ENCODE results near the gene PIEZO2. TPM values are rescaled to one million over a fixed set of nuclear protein-coding genes. Genes with fewer than 3 reads are reported as not detected.
A peak's percentile ranks its signal among the peaks of the same experiment; 100 is the strongest.
"Not testable (repeated sequence)": the region's sequence is repeated elsewhere in the genome, so short reads cannot be mapped to it uniquely, and the experiment has no call there.

PIEZO2 gene
- total and polyA plus RNA-seq, 12 donors, result 0.07 to 1.4 (median 0.25) TPM; not detected in 1

DNA sequence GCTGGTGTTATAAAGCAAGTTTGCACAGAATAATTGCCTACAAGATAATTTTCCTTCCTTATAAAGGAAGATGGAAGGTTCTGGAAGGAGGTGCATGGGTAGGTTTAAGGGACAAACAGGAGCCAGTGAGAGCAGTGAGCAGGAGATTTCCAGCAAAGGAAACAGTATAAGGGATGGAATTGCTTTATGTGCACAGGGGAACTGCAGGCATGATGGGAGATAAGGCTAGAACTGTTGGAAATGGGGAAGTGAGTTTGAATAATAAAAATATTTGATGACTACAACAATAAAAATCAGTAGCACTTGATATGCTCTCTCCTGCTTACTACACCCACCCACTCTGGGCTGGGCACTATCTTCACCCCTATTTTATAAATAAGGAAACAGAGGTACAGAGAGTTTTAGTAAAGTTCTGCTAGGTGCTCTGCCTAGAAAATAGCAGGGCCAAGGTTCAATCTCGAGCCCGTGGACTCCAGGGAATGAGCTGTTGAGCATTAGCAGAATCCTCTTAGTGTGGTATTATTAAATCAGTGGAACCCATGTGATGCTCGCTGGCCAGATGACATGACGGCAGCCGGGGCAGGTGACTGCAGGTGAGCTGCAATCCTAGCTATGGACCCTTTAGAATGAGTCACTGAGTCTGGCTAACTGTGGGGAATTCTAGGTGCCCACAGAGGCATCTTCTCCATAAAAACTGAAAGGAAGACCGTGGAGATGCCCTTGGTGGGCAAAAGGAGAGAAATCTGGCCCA is 302.5 kb downstream of the PIEZO2 start:
- intact Hi-C loops (cut with DNase I), result loop anchor here in 2 of 10 donors (5.0 to 10.0 kb wide), 2 partner anchors 705 to 708 kb away; no protein-coding TSS in a partner anchor
- no peak overlapping the region for H3K27ac ChIP-seq
- no peaks in the 10 kb centered on the region for H3K9me3 ChIP-seq
- H3K4me3 ChIP-seq, result no peak overlapping the region
- ATAC-seq, result no peak
- TF ChIP-seq, protein P1, sequence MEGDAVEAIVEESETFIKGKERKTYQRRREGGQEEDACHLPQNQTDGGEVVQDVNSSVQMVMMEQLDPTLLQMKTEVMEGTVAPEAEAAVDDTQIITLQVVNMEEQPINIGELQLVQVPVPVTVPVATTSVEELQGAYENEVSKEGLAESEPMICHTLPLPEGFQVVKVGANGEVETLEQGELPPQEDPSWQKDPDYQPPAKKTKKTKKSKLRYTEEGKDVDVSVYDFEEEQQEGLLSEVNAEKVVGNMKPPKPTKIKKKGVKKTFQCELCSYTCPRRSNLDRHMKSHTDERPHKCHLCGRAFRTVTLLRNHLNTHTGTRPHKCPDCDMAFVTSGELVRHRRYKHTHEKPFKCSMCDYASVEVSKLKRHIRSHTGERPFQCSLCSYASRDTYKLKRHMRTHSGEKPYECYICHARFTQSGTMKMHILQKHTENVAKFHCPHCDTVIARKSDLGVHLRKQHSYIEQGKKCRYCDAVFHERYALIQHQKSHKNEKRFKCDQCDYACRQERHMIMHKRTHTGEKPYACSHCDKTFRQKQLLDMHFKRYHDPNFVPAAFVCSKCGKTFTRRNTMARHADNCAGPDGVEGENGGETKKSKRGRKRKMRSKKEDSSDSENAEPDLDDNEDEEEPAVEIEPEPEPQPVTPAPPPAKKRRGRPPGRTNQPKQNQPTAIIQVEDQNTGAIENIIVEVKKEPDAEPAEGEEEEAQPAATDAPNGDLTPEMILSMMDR (IDR thresholded peaks at IDR 0.05), result no peak
- 94 to 96% methylated on average over 6 of the region's 6 CpGs for WGBS, 2 donors
- peaks cover 0 to 7% (median 0%) of the 10 kb centered on the region in 9 donors for H3K4me1 ChIP-seq
- H3K36me3 ChIP-seq, result no peaks in the 10 kb centered on the region
- H3K27me3 ChIP-seq, result peaks cover 0 to 12% (median 0%) of the 10 kb centered on the region in 7 donors
- DNase-seq, result no peak

DNA sequence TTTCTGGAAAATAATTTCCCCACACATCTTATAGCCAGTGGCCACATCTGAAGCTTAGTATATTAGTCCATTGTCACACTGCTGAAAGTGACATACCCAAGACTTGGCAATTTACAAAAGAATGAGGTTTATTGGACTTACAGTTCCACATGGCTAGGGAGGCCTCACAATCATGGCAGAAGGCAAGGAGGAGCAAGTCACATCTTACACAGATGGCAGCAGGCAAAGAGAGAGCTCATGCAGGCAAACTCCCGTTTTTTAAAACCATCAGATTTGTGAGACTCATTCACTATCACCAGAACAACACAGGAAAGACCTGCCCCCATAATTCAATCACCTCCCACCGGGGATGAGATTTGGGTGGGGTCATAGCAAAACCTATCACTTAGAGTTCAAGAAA is 303.3 kb downstream of the PIEZO2 start:
- not testable (repeated sequence) for H3K36me3 ChIP-seq, H3K4me1 ChIP-seq, H3K4me3 ChIP-seq, DNase-seq, H3K27ac ChIP-seq, ATAC-seq, H3K9me3 ChIP-seq
- WGBS, 2 donors, result 85 to 97% methylated on average over 2 of the region's 2 CpGs
- intact Hi-C loops (cut with DNase I), result loop anchor here in 2 of 10 donors (5.0 to 10.0 kb wide), 2 partner anchors 706 to 709 kb away; no protein-coding TSS in a partner anchor
- H3K27me3 ChIP-seq, result peaks cover 0 to 12% (median 0%) of the 10 kb centered on the region in 7 donors

DNA sequence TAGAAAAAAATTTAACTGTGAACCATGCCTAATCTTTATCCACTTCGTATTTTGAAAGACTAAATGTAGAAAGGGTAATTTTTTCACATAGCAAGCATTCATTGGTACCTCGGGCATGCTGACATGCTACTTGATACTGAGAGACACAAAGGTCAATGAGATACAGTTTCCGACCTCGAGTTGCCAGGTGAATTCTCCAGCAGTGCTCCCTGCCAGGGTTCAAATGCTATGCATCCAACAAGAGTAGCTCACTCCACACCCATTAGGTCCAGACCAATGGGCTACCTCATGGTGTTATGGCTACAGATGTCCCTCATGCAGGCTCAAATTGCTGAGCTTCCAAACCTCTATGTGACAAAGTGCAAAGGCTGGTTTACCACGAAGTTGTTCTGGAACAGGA is 305.8 kb downstream of the PIEZO2 start:
- Histone ChIP-seq H3K9me3 (no peaks in the 10 kb centered on the region), H3K4me1 (peaks cover 0 to 7% (median 0%) of the 10 kb centered on the region in 9 donors), H3K27ac (no peak overlapping the region), H3K27me3 (peaks cover 0 to 3% (median 0%) of the 10 kb centered on the region in 7 donors), H3K4me3 (no peak overlapping the region), H3K36me3 (no peaks in the 10 kb centered on the region)
- TF ChIP-seq, protein P1 (IDR thresholded peaks at IDR 0.05), result no peak
- intact Hi-C loops (cut with DNase I), result loop anchor here in 1 of 10 donors (10.0 kb wide), 1 partner anchor 711 kb away; no protein-coding TSS in a partner anchor
- DNase-seq (no peak), ATAC-seq (peak in 3 of 8 donors; percentile 33 to 79 (median 70))
- WGBS, 2 donors, result 41 to 57% methylated on average over 5 of the region's 5 CpGs

DNA sequence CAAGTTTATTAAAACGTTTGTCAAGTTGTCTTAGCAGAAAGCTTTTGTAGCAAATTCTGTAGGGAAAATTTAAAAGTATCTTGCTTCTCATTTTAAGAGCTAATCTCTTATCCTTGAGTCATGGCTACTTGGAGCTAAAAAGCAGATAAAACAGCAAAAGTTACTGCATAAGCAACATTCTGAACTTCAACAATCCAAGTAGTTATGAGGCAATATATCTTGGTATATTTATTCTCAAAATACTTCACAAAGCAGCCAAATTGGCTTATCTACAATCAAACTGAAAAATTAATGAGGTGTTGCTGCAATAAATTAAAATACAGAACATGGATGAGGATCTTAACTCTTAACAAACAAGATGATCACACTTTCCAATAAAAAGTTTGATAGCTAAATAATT is 306.5 kb downstream of the PIEZO2 start:
- intact Hi-C loops (cut with DNase I), result loop anchor here in 1 of 10 donors (10.0 kb wide), 1 partner anchor 712 kb away; no protein-coding TSS in a partner anchor

More for the DNA sequence above, 306.5 kb downstream of the PIEZO2 start:
- Histone ChIP-seq H3K27ac (no peak overlapping the region), H3K4me1 (peaks cover 0 to 7% (median 0%) of the 10 kb centered on the region in 9 donors), H3K36me3 (no peaks in the 10 kb centered on the region), H3K4me3 (no peak overlapping the region), H3K27me3 (peaks cover 0 to 3% (median 0%) of the 10 kb centered on the region in 7 donors), H3K9me3 (no peaks in the 10 kb centered on the region)
- no peak for ATAC-seq
- no peak for DNase-seq
- TF ChIP-seq, protein P1 (IDR thresholded peaks at IDR 0.05), result no peak
- WGBS, 2 donors, result 26 to 42% methylated on average over 1 of the region's 1 CpG
